GM12874 (cell line): Measurements from ENCODE around the gene EML3.

Experiments used
- TF ChIP-seq, protein P1 (sequence below): IDR thresholded peaks from 2 replicates; pipeline ENCODE4 v1.5.1; 2011; ENCODE audit warnings: low read depth, mild to moderate bottlenecking, control low read depth, low read length, moderate library complexity; ENCODE audit not compliant: insufficient read depth

Gene EML3, protein sequence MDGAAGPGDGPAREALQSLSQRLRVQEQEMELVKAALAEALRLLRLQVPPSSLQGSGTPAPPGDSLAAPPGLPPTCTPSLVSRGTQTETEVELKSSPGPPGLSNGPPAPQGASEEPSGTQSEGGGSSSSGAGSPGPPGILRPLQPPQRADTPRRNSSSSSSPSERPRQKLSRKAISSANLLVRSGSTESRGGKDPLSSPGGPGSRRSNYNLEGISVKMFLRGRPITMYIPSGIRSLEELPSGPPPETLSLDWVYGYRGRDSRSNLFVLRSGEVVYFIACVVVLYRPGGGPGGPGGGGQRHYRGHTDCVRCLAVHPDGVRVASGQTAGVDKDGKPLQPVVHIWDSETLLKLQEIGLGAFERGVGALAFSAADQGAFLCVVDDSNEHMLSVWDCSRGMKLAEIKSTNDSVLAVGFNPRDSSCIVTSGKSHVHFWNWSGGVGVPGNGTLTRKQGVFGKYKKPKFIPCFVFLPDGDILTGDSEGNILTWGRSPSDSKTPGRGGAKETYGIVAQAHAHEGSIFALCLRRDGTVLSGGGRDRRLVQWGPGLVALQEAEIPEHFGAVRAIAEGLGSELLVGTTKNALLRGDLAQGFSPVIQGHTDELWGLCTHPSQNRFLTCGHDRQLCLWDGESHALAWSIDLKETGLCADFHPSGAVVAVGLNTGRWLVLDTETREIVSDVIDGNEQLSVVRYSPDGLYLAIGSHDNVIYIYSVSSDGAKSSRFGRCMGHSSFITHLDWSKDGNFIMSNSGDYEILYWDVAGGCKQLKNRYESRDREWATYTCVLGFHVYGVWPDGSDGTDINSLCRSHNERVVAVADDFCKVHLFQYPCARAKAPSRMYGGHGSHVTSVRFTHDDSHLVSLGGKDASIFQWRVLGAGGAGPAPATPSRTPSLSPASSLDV

DNA sequence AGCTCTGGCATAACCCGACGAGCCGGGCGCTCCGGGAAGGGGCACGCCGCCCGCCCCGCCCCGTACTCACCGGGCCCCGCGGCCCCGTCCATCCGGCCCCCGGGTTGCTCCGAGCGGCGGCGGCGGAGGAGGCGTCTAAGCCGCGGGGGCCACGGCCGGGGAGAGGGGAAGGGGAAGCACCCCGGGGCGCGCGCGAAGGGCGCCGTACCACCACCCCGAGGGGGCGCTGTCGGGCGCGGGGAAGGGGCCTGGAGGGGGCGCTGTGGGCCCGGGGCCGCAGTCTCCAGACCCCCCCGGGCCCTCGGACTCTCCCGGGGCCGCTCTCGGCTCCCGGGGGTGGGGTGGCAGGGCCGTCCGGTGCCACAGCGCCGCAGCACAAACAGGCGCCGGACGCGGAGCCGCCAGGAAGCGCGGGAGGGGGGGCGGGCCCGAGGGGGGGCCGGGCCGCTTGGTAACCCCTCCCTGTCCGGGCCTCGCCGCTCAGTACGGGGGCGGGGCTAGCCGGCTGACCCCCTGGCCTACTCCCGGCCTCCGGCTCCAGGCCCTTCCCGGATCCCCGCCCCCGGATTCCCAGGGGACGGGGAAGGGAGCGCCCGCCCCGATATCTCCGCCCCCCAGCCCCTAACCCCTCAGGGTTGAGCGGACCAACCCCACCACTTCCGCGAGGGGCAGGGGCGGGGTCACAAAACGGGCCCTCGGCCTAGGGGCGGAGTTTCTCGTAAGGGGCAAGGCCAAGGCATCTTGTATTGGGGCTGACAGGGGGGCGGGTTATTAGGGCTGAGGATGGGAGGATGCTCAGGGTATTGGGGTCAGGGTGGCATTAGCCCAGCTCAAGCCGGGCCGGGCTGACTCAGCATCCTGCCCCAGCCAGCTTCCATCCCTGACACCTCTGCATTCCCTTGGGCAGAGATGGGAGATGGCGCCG lies at the start of gene EML3, which contains the start of gene ROM1:
Gene EML3, minus strand, starts transcription at position 410 of the 925 bp plus-strand sequence. Its CDS starts 318 bp downstream, at position 92.
Gene ROM1, plus strand, starts transcription at position 892 of the 925 bp plus-strand sequence. Its CDS starts 25 bp downstream, at position 917.
- TF ChIP-seq, protein P1, sequence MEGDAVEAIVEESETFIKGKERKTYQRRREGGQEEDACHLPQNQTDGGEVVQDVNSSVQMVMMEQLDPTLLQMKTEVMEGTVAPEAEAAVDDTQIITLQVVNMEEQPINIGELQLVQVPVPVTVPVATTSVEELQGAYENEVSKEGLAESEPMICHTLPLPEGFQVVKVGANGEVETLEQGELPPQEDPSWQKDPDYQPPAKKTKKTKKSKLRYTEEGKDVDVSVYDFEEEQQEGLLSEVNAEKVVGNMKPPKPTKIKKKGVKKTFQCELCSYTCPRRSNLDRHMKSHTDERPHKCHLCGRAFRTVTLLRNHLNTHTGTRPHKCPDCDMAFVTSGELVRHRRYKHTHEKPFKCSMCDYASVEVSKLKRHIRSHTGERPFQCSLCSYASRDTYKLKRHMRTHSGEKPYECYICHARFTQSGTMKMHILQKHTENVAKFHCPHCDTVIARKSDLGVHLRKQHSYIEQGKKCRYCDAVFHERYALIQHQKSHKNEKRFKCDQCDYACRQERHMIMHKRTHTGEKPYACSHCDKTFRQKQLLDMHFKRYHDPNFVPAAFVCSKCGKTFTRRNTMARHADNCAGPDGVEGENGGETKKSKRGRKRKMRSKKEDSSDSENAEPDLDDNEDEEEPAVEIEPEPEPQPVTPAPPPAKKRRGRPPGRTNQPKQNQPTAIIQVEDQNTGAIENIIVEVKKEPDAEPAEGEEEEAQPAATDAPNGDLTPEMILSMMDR, result peak; percentile 99

- TF ChIP-seq, protein P1, result no peak
These were observed 44.3 kb upstream of the EML3 start for GRCh38 chr11:62656796-62657429.

DNA sequence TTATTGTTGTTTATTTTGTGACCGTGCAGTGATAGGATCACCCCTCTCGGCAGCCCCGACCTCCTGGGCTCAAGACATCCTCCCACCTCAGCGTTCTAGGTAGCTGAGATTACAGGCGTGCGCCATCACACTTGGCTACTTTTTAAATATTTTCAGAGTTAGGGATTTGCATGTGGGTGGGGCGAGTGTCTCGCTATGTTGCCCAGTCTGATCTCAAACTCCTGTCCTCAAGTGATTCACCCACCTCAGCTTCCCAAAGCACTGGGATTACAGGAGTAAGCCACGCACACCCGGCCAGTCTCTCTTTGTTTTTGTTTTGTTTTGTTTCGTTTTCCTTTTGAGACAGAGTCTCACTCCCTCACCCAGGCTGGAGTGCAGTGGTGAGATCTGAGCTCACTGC lies 41.7 kb upstream of the EML3 start:
- TF ChIP-seq, protein P1, result no peak

DNA sequence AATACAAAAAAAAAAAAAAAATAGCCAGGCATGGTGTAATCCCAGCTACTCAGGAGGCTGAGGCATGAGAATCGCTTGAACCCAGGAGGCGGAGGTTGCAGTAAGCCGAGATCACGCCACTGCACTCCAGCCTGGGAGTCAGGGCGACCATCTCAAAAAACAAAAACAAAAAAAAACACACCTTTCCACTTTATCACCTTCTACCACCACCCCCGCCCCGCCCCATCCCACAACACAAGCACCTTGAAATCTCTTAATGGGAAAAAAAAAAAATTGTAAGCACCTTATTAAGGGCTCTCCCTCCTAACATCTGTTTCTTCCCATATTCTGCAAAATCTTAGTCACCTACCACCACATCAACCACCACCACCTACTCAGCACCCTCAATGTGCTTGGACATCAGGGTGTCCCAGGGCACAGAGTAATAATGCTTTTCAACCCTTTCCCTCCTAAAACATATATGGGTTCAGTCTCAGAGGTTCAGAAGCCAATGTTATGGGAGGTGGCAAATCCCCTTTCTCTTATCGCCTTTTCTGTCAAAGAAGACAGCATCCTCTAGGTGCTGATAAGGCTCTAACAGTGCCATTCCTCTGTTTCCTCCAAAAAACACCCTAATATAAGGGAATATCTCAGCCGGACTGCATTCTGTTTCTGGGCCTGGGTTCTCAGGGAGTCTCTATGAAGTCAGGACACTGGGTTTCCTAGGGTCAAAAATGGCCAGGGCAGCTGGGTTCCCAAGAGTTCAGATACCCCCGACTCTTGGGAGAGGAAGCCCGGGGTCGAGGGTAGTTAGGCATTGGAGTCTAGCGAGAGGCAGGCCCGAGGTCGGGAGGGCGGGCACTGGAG lies 39.8 kb upstream of the EML3 start:
- TF ChIP-seq, protein P1, result no peak

DNA sequence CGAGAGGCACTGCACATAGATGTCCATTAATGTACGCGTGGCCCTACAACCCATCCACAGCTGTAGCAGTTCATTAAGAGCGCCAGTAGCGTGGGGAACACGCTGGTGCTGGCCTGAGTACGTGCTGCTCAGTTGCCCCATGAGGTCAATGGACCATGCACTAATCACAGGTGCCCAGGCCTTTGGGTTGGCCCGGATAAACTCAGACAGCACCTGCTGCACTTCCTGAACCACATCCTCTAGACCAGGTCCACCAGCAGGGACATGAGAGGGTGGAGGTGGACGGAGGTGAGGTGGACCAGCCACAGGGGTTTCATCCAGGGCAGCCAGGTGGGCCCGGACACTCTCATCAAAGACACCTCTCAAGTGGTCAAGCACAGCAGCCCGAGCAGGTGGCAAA lies 36.9 kb upstream of the EML3 start:
- TF ChIP-seq, protein P1, result no peak

DNA sequence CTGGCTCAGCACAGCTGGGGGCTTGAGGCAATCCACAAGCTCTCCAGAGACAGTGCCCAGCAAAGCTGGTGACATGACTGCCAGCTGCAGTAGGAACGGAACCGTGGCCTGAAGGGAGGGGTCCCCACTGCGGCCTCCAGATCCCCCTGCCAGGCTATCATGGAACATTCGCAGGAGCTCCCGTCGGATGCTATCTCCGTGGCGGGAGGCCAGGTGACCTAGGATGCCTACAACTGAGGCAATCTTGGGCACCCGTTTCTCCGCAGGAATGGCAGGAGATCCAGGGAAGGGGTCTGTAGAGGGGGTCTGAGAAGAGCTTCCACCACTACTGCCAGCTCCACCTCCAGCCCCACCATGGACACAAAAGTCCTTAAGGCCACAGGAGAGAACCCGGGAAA lies 36.4 kb upstream of the EML3 start:
- TF ChIP-seq, protein P1, result no peak
